ENCODE results near the gene UPP1. TPM values are rescaled to one million over a fixed set of nuclear protein-coding genes. Genes with fewer than 3 reads are reported as not detected.

UPP1 gene
- total RNA-seq, 2 experiments from 2014 or later, result 1.8 to 7.0 TPM

- DNase-seq (ENCODE audit: low spot score), result no peak
- CTCF ChIA-PET (ENCODE audit: unreplicated experiment), result no interaction called here
- no peaks in the 10 kb centered on the region for H3K79me2 ChIP-seq (ENCODE audit: insufficient read depth, low read depth, low read length)
- peak overlapping the region; percentile 51; the same call in 1 of the 2 replicates for H2AFZ ChIP-seq (ENCODE audit: low read length)
- H3K9me3 ChIP-seq (ENCODE audit: low read length), result no peaks in the 10 kb centered on the region
- no TSS peak for BruUV-seq (replicated peaks)
- H3K4me1 ChIP-seq (ENCODE audit: insufficient read depth, low read length, poor library complexity, severe bottlenecking), result peaks cover 31% of the 10 kb centered on the region
- H3K36me3 ChIP-seq (ENCODE audit: insufficient read depth, low read length), result no peaks in the 10 kb centered on the region
- no peaks in the 10 kb centered on the region for H4K20me1 ChIP-seq (ENCODE audit: insufficient read depth, low read length)
- H3K9me2 ChIP-seq (ENCODE audit: insufficient read depth, low read length), result no peaks in the 10 kb centered on the region
- POLR2A ChIA-PET, result interaction anchor here (1.3 kb wide), 1 partner anchor 10 kb away, joined by 3 read pairs; no protein-coding TSS in a partner anchor
- TF ChIP-seq CTCF (conservative IDR thresholded peaks at IDR 0.05; ENCODE audit: low read length) (no peak), EZH2phosphoT487 (IDR thresholded peaks at IDR 0.05; ENCODE audit: borderline replicate concordance, low read depth, low read length) (no peak)
- peak overlapping the region; percentile 1; the same call in 1 of the 2 replicates for H3K4me2 ChIP-seq (ENCODE audit: low read length)
- no peak overlapping the region for H3K27ac ChIP-seq (ENCODE audit: low read depth, low read length, poor library complexity, severe bottlenecking)
- no peak overlapping the region for H3K4me3 ChIP-seq (ENCODE audit: low read depth, low read length, poor library complexity, severe bottlenecking)
- intact Hi-C loops (cut with micrococcal nuclease; ENCODE audit: unreplicated experiment), result no loop called here
These were observed 4.2 kb upstream of the UPP1 start for GRCh38 chr7:48084727-48085432.

- peak overlapping the region; percentile 1; the same call in 1 of the 2 replicates for H3K4me2 ChIP-seq (ENCODE audit: low read length)
- H3K27ac ChIP-seq (ENCODE audit: low read depth, low read length, poor library complexity, severe bottlenecking), result no peak overlapping the region
- no peaks in the 10 kb centered on the region for H3K9me3 ChIP-seq (ENCODE audit: low read length)
- H3K4me1 ChIP-seq (ENCODE audit: insufficient read depth, low read length, poor library complexity, severe bottlenecking), result peaks cover 31% of the 10 kb centered on the region
- H3K4me3 ChIP-seq (ENCODE audit: low read depth, low read length, poor library complexity, severe bottlenecking), result no peak overlapping the region
- H3K79me2 ChIP-seq (ENCODE audit: insufficient read depth, low read depth, low read length), result no peaks in the 10 kb centered on the region
- ChIA-PET POLR2A (interaction anchor here (1.3 kb wide), 1 partner anchor 11 kb away, joined by 3 read pairs; no protein-coding TSS in a partner anchor), CTCF (ENCODE audit: unreplicated experiment) (no interaction called here)
- intact Hi-C loops (cut with micrococcal nuclease; ENCODE audit: unreplicated experiment), result no loop called here
- H4K20me1 ChIP-seq (ENCODE audit: insufficient read depth, low read length), result no peaks in the 10 kb centered on the region
- peak overlapping the region; percentile 51; the same call in 1 of the 2 replicates for H2AFZ ChIP-seq (ENCODE audit: low read length)
- no peak for DNase-seq (ENCODE audit: low spot score)
- no peaks in the 10 kb centered on the region for H3K9me2 ChIP-seq (ENCODE audit: insufficient read depth, low read length)
- H3K36me3 ChIP-seq (ENCODE audit: insufficient read depth, low read length), result no peaks in the 10 kb centered on the region
- TF ChIP-seq CTCF (conservative IDR thresholded peaks at IDR 0.05; ENCODE audit: low read length), result no peak
- no peak for TF ChIP-seq EZH2phosphoT487 (IDR thresholded peaks at IDR 0.05; ENCODE audit: borderline replicate concordance, low read depth, low read length)
- no TSS peak for BruUV-seq (replicated peaks)
These were observed 3.7 kb upstream of the UPP1 start for GRCh38 chr7:48085433-48085791.

GRCh38 chr7:48085942-48086341 lies 3.1 kb upstream of the UPP1 start:
- no peak overlapping the region for H3K27ac ChIP-seq (ENCODE audit: low read depth, low read length, poor library complexity, severe bottlenecking)
- intact Hi-C loops (cut with micrococcal nuclease; ENCODE audit: unreplicated experiment), result no loop called here
- BruUV-seq (replicated peaks), result no TSS peak

More at GRCh38 chr7:48085942-48086341, 3.1 kb upstream of the UPP1 start:
- Histone ChIP-seq H3K9me2 (ENCODE audit: insufficient read depth, low read length) (no peaks in the 10 kb centered on the region), H3K4me2 (ENCODE audit: low read length) (no peak overlapping the region), H4K20me1 (ENCODE audit: insufficient read depth, low read length) (no peaks in the 10 kb centered on the region), H3K36me3 (ENCODE audit: insufficient read depth, low read length) (no peaks in the 10 kb centered on the region), H3K4me3 (ENCODE audit: low read depth, low read length, poor library complexity, severe bottlenecking) (no peak overlapping the region), H3K79me2 (ENCODE audit: insufficient read depth, low read depth, low read length) (no peaks in the 10 kb centered on the region), H2AFZ (ENCODE audit: low read length) (peak overlapping the region; percentile 51; the same call in 1 of the 2 replicates), H3K4me1 (ENCODE audit: insufficient read depth, low read length, poor library complexity, severe bottlenecking) (peaks cover 31% of the 10 kb centered on the region), H3K9me3 (ENCODE audit: low read length) (no peaks in the 10 kb centered on the region)
- no peak for DNase-seq (ENCODE audit: low spot score)
- TF ChIP-seq CTCF (conservative IDR thresholded peaks at IDR 0.05; ENCODE audit: low read length) (no peak), EZH2phosphoT487 (IDR thresholded peaks at IDR 0.05; ENCODE audit: borderline replicate concordance, low read depth, low read length) (no peak)
- CTCF ChIA-PET (ENCODE audit: unreplicated experiment), result no interaction called here
- POLR2A ChIA-PET, result interaction anchor here (0.6 kb wide), 1 partner anchor 1758 kb away, joined by 3 read pairs; no protein-coding TSS in a partner anchor
